GM21423 (cell line): ENCODE measurements around the gene MUC4.
"Not testable (repeated sequence)": the region's sequence is repeated elsewhere in the genome, so short reads cannot be mapped to it uniquely, and the experiment has no call there.

Experiments
- ATAC-seq: cut with Tn5 transposase; IDR thresholded peaks from one replicate; pipeline ENCODE4 v1.9.1; 2021; ENCODE audit warnings: mild to moderate bottlenecking, moderate library complexity; ENCODE audit not compliant: unreplicated experiment

Gene MUC4

DNA sequence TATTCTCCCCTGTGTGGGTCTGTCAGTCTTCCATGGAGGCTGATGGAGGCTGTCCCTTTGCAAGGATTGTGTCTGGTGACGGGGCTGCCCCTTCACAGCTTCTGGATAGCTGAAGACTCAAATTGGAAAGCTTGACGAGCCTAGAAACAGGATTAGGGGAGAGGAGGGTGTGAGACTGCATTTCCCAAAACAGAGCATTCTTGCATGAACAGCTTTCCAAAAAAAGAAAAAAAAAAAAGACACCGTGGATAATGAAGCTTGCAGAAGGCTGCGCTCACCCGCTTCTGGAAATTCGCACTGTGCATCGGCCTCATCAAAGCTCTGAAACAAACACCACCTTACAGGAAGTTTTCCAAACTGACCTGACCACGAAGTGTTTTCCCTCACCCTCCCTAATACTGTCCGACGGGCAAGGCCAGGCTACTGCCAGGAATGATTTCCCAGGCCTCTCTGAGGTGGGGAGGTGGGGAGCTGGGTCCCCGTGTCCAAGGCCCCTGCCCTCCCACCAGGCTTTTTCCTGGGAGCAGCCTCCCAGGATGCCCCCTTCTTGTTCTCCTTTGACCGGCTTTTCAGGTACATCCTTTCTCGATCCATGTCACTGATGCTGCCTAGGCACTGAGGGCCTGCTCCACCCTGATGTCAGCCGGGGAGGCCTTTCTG, 24.9 kb upstream of the MUC4 start:
- ATAC-seq = no peak

DNA sequence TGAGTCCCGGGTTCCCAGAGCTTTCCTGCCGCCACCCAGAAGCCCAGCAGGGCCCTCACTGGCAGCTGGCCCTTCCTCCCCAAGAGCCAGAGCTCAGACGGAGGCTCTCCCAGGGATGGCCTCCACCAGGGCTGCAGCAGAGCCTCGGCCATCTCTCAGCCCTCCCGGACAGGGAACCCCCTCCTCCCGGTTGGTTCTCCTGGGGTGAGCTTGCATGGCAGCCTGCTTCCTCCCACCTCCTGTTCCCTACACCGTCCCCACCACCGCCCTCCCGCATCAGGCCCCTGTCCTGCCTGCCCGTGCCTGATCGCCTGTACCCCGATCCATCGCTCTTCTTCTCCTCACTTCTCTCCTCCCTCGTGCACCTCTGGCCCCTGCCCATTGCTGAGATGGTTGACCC, 24.1 kb upstream of the MUC4 start:
- no peak for ATAC-seq

DNA sequence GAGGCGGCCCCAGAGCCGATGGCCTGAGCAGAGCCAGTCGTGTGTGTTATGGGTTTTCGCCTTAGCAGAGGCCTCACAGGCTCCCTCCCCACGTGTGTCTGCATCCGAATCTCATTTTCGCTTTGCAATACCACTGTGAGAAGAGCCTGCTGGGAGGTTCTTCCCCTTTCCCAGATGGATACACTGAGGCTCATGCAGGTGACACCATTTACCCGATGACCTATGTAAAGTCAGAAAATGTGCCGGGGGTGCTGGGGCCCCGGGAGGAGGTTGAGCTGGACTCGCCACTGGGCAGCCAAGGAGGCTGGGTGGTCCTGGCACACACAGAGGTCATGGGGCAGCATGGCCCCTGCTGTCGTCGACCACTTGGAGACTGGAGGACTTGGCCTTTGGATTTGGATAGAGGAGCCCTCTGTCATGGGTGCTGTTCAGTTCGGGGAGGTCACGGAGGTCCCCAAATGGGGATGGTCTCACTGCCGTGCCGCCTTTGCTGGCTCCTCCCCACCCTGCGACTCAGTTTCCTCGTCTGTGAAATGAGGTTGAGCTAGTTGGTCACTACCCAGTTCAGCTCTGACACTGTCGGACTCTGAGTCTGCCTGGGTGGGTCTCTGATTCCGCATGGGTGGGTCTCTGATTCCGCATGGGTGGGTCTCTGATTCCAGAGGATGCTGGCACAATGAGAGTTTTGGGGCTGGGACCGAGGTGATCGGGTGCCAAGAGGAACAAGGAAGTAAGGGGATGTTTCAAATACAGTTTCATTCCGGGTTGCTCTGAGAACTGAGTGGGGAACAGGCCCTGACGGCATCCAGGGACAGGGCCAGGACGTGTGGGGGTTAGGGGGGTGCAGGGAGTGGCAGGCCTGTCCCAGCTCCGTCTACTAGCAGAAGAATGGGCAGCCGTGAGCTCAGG, 23.2 kb upstream of the MUC4 start:
- no peak for ATAC-seq

DNA sequence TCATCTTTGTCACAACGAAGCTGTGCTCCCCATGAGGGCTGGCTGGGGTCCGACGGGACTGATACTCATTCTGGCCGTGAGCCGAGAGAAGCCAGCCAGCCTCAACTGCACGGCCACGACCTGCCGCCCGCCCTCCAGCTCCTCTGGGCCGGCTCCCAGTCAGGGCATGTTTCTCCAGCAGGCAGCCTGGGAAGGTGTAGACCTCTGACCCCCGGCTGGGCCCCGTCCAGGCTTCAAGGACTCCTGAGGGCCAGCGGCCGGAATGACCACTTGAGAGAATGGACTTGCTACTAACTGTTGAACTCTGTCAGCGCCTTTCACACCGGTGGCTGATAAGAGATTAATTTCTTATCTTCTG, 18.1 kb upstream of the MUC4 start:
- ATAC-seq = no peak

DNA sequence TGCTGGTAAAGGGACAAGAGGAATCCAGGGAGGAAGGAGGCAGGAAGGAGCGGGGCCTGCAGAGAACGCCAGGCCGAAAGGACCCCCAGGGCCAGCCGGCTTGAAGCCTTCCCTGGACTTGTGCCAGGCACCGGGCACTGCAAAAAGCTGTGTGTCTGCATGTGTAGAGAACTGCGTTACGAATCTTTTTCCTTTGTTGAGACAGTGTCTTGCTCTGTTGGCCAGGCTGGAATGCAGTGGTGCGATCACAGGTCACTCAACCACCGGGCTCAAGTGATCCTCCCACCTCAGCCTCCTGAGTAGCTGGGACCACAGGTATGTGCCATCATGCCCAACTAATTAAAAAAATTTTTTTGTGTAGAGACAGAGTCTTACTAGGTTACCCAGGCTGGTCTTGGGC, 17.0 kb upstream of the MUC4 start:
- ATAC-seq = no peak

DNA sequence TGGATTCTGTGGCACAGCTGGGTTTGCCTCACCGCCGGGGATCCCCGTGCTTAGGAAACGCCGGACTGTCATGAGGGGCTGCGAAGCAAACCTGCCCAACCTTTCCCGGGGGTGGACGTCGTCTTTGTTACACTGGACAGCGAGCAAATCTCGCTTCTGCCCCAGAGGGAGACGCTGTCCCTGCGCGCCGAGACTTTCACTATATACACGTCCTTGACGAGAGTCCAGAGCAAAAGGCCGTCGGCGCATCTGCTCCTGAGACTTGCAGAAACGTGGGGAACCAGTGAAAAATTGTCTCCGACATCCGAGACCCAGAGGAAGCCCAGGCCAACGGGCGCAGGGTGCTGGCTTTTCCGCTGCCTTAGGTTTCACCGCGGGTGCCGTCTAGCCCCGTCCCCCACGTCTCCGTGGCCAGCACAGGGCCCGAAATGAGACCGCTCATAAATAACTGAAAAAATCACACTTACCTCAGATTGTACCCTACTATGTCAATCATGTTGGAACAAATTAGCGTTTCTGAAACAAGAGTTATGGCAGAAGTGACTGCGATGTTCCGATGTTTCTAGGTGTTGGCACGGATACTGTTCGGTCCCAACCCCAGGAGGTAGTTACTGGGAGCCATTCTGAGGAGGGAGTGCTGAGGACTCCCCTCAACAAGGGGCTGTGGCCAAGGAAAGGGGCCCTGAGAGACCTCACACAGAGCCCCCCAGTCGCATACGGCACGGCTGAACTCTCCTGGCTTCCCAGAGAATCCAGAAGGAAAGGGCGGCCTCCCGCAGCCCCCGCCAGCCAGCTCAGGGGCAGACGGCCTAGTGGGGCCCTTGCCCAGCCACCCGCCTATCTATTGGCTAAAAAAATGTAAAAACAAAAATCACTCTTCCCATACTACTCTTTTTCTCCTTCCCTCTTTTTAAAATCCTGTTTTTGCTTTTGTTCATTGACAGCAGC, 14.4 kb upstream of the MUC4 start:
- ATAC-seq = no peak

DNA sequence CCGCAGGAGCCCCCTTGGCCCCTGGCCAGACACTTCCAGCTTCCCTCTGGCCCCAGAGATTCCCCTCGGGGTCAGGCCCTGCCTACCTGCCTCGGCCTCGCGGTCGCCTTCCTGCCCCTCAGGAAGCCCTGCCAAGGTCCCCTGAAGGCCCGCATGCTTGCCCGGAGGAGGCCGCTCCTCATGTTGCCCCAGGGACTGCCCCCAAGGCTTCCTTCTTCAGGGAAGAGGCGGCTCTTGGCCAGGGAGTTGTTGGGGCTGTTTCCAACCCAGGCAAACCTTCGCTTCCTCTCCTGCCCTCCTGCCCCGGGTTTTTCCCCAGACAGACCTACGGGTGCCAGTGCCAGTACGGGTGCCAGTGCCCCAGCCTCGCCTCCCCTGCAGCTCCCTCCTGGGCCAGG, 13.5 kb upstream of the MUC4 start:
- no peak for ATAC-seq

DNA sequence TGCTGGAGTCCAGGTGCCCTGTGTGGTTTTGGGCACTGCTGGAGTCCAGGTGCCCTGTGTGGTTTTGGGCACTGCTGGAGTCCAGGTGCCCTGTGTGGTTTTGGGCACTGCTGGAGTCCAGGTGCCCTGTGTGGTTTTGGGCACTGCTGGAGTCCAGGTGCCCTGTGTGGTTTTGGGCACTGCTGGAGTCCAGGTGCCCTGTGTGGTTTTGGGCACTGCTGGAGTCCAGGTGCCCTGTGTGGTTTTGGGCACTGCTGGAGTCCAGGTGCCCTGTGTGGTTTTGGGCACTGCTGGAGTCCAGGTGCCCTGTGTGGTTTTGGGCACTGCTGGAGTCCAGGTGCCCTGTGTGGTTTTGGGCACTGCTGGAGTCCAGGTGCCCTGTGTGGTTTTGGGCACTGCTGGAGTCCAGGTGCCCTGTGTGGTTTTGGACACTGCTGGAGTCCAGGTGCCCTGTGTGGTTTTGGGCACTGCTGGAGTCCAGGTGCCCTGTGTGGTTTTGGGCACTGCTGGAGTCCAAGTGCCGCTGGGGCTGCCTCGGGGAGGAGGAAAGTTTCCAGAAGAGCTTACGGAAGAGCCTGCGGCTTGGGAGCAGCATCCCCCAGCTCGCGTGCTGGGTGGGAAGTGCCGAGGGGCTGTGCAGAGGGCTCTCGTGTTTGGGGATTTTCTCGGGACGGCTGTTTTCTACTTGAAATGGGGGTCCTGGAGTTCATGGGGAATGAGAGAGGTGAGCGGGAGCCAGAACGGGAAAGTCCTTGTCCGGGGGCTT, 12.9 kb upstream of the MUC4 start:
- ATAC-seq = not testable (repeated sequence)

DNA sequence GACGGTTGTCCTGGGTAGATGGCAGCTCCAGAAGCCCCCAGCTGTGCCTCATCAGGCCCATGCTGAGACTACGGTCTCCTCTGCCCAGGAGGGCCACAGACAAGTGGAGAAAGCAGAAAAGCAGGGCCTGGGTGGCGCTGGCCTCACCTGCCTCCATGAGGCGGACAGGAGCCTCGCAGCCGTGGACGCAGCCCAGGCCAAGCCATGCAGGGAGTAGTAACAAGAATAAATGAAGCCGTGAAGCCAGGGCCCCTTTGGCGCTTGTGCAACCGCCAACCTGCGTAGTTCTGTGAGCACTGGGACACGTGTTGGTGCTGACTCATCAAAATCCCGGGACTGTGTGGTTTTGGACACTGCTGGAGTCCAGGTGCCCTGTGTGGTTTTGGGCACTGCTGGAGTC, 12.3 kb upstream of the MUC4 start:
- no peak for ATAC-seq

DNA sequence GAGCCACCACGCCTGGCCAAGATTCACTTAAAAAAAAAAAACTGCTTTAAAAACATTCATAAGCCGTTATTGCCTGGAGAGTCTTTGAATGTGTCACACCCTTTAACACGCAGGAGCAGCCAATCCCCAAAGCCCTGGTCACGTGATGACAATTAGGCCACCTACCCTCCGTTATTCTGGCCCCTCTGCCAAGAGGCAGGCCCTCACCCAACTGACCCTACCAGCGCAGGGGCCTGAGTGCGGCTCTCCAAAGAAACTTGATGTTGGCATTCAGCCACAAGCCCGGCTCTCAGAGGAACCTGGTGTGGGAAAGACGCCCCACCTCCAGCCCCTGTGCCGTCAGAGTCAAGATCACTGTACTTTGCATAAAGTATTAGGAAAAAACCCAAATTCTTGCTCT, 11.6 kb upstream of the MUC4 start:
- ATAC-seq = no peak

DNA sequence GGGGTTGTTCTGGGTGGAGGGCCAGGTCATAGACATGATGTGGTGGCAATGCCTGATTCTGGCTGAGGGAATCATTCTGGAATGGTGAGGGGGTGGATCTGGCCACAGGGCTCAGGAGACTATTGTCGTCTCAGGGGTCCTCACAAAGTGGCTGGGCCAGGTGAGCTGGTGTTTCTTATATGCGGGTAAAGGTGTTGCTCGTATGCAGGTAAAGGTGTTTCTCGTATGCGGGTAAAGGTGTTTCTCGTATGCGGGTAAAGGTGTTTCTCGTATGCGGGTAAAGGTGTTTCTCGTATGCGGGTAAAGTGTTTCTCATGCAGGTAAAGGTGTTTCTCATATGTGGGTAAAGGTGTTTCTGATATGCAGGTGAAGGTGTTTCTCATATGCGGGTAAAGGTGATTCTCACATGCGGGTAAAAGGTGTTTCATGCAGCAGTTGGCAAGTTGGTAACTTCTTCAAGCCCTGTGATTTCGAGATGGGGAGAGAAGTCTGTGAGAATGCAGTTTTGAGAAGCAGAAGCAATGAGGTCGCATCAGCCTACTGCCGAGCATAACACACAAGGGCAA, 10.5 kb upstream of the MUC4 start:
- ATAC-seq = no peak

DNA sequence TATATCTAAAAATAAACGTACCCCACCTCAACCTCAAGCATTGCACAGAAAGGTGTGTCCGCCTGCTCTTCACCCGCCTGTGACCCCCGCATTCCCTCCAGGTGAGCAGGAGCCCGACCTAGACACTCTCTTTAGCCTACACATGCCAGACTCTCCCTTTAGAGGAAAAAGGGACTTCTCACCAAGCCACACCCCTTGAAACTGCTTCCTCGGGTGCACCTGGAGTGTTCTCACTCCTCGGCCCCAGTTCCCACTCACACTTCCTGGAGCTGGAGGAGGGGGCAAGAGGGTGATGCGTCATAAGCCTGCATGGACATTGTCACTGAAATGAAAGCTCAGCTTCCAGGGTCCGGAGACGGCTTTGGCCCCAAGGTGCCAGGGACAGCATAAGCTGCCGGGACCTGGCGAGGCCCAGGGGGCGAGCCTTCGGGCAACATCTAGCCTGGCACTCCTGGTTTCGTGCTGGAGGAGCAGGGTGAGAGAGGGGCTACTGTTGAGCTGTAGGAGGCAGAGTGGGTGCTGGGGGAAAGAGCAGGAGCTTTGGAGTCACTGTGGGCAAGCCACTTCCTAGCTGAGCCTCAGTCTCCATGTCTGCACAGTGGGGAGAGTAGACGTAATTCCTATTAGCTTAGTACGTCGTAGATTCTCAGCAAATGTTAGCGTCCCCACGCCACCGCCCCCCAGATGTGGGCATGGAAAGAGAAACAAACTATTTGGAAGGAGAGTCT, 9.8 kb upstream of the MUC4 start:
- no peak for ATAC-seq

DNA sequence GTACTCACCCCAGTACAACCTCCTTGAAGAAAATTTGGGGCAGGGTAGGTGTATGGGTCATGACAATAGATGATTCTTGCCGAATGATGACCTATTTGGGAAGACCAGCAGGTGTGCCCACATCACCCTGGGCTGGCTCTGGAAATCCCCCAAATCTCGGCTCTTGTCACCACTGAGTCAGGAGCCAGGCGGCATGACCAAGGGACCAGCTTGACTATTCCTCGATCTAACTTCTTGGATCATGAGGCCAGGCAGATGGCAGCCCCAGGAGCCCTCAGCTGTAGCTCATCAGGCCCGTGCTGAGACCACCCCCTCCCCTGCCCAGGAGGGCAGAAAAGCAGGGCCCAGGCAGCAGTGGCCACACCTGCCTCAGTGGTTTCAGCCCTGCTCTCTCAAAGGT, 9.2 kb upstream of the MUC4 start:
- no peak for ATAC-seq

DNA sequence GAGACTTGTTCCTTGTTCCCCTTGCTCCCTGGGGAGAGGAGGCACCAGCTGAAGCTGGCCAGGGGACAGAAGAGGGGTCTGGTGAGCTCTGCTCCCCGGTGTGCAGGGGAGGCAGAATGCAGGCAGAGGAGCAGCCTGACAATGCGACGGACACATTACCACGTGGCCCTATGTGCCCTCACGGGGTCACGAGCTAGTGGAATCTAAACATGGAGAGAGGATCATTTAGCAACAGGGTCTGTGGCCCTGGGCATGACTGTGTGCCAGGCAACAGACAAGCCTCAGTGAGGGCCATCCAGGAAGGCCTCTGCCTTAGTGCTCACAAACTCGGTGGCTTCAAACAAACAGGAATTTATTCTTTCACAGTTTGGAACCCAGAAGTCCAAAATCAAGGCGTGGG, 8.5 kb upstream of the MUC4 start:
- ATAC-seq = no peak

DNA sequence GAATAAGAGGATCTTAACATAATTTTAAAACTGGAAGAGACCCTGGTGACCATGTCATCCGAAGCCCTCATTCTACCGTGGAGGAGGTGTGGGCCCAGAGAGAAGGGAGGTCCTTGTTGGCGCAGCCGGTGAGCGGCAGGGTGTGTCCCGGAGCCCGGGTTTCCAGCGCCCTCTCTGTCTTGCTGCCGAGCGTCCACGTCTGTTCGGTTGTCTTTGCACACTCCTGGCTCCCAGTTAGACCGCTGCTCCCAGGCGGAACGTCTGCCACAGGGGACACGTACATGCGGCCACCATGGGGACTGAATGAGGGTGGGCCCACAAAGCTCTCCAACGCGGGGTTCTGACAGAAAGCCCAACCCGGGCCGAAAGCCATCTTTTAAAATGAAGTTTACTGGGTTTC, 6.6 kb upstream of the MUC4 start:
- ATAC-seq = no peak

DNA sequence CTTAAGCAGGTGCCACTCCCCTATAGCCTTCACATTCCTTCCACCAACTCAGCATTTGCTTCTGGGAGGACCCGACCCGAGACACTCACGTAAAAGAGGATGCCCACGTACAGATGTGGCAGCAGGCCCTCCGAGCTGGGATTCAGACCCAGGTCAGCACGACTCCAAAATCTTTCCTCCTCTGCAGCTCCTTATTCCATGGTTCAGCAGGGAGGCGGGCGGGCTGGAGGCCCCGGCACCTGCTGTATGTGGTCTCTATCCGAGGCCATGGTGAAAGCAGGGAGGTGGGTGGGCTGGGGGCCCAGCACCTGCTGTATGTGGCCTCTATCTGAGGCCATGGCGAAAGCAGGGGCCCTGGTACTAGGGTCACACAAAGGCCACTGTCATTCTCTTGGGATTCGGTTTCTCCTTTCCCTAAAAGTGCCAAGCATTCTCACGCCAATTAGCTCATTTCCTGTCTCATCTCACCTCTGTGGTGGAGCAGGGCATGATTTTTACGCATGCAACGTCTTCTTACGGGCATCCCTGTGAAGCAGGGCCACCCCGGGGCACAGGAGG, 5.9 kb upstream of the MUC4 start:
- ATAC-seq = no peak

DNA sequence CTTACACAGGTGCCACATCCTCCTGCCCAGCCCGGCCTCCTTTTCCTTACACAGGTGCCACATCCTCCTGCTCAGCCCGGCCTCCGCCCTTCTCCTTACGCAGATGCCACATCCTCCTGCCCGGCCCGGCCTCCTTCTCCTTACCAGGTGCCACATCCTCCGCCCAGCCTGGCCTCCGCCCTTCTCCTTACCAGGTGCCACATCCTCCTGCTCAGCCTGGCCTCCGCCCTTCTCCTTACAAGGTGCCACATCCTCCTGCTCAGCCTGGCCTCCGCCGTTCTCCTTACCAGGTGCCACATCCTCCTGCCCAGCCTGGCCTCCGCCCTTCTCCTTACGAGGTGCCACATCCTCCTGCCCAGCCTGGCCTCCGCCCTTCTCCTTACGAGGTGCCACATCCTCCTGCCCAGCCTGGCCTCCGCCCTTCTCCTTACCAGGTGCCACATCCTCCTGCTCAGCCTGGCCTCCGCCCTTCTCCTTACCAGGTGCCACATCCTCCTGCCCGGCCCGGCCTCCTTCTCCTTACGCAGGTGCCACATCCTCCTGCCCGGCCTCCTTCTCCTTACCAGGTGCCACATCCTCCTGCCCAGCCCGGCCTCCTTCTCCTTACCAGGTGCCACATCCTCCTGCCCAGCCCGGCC, 4.7 kb upstream of the MUC4 start:
- ATAC-seq = not testable (repeated sequence)

DNA sequence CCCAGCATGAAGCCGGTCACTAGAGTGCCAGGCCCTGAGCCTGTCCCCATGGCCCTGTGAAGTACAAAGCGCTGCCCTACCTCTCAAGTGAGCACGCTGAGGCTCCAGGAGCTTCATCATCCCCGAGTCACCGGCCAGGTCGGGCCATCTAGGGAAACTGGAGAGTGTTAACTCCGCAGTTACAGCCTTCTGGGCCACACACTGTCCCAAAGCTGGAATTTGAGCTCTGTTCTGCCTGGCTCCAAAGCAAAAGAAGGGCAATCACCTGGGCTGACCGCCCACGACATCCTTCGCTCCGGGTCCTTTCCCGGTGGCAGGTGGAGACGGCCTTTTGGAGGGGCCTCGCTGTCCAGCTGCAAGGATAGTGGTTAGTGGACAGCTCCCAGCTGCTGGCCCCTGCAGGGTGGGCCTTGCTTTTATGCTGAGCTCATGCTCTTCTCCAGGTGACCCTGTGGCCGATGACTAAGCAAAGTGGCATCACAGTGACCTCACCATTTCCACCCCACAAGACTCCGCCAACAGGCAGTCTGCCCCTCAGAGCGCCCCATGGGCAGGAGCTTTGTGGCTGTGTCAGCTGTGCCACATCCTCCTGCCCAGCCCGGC, 3.5 kb upstream of the MUC4 start:
- ATAC-seq = no peak
